Pancreas (tissue), 10 donors: ENCODE measurements around the gene CAMTA2. TPM values are rescaled to one million over a fixed set of nuclear protein-coding genes. Genes with fewer than 3 reads are reported as not detected.
A peak's percentile ranks its signal among the peaks of the same experiment; 100 is the strongest.

Experiments
- ATAC-seq, 4 donors: fragments of 200-7000 bp; cut with Tn5 transposase; one replicate each; pipeline versions ENCODE4 v1.8.0 to v1.9.1; 2020; ENCODE audit warnings: mild to moderate bottlenecking in 4 of 4, moderate library complexity in 4 of 4
- DNase-seq, 6 donors: peaks; one replicate each; pipeline ENCODE4 v3.0.0-alpha.2; 2020
- FAIRE-seq: peaks from 2 replicates; lab custom pipeline; 2012; peaks lifted over from hg19 to GRCh38; lab: Jason Lieb, UNC
- H3K27ac ChIP-seq, 4 donors: fragments of 200-600 bp; sonication (generic); 1 replicate in 3 of 4; 2 replicates in 1 of 4; pipeline versions ENCODE4 v1.5.0 to v1.8.0; 2020
- H3K27me3 ChIP-seq, 4 donors: fragments of 200-600 bp; one replicate each; pipeline ENCODE4 v1.8.0; 2021
- H3K36me3 ChIP-seq, 3 donors: fragments of 200-600 bp; sonication (generic) in 1 of 3; one replicate each; pipeline versions ENCODE4 v1.5.0 to v1.8.0; 2020 to 2021
- H3K4me1 ChIP-seq, 3 donors: fragments of 200-600 bp; one replicate each; pipeline ENCODE4 v1.8.0; 2021
- H3K4me3 ChIP-seq, 4 donors: fragments of 200-600 bp; sonication (generic) in 2 of 4; one replicate each; pipeline versions ENCODE4 v1.5.0 to v1.8.0; 2020 to 2021
- H3K9me3 ChIP-seq, 4 donors: fragments of 200-600 bp; one replicate each; pipeline ENCODE4 v1.8.0; 2021
- CTCF ChIP-seq, 4 donors: fragments of 200-600 bp; sonication (generic) in 3 of 4; IDR thresholded peaks; one replicate each; pipeline versions ENCODE4 v1.5.0 to v1.8.0; 2021; ENCODE audit warnings: antibody characterized with exemption in 4 of 4
- WGBS, 2 donors: extraction: QIAGEN DNeasy Blood & Tissue Kit; methylation state at CpG; one replicate each; pipeline ENCODE4 v1.1.7; 2013; 5-methylcytosine and 5-hydroxymethylcytosine counted together
- intact Hi-C, 3 donors: fragments of 100-400 bp; cut with DNase I; formaldehyde crosslinking; loops; one replicate each; pipeline versions ENCODE4 v1.11.1 to v1.14.2; 2022
- polyA plus RNA-seq, 2 donors: library from polyadenylated mRNA; stranded (reverse); fragments of 200-250 nt; gene quantifications; one replicate each; pipeline ENCODE4 v1.2.3, GENCODE V29; 2013
- total RNA-seq, 6 donors: library from RNA; stranded (reverse); fragmentation: NEBNext Ultra II Directional in 4 of 6; extraction: Animal tissue kit (Norgen Biotek cat#: 25700) in 4 of 6; gene quantifications; one replicate each; pipeline versions ENCODE4 v1.2.1 to v1.2.4, GENCODE V29; 2021 to 2023
- donor health status: healthy with polysubstance abuse.
- donor health status: DM: no; HTN: no; CAD: no; lungs with moderate emphysema.
- donor health status: DM: no; HTN: no; CAD: no.
- donor health status: control.
- donor health status: control.
- donor health status: Bipolar disorder and iron deficiency.
- donor health status: DM: yes; HTN: yes; CAD: no.
- donor health status: DM: no; HTN: no; CAD: no.
- donor health status: DM: no; HTN: no; CAD: no.
- donor health status: DM: yes; HTN: yes; CAD: no.

Gene CAMTA2
- total and polyA plus RNA-seq, 8 donors, result 13.6 to 86.3 (median 20.7) TPM

GRCh38 chr17:4960279-4960922 is 27.1 kb downstream of the CAMTA2 start:
- ATAC-seq (no peak), FAIRE-seq (no peak), DNase-seq (no peak)
- intact Hi-C loops, result no loop called here
- Histone ChIP-seq H3K36me3 (peaks cover 5 to 15% (median 6%) of the 10 kb centered on the region in 3 donors), H3K9me3 (no peaks in the 10 kb centered on the region), H3K27me3 (no peaks in the 10 kb centered on the region), H3K4me3 (no peak overlapping the region), H3K27ac (no peak overlapping the region), H3K4me1 (peaks cover 0 to under 1% (median 0%) of the 10 kb centered on the region in 3 donors)
- WGBS, 2 donors, result 87 to 92% methylated on average over 9 of the region's 9 CpGs
- no peak for TF ChIP-seq CTCF (IDR thresholded peaks at IDR 0.05)

- H3K27ac ChIP-seq, result no peak overlapping the region
- intact Hi-C loops, result no loop called here
- DNase-seq (no peak), FAIRE-seq (no peak), ATAC-seq (peak in 1 of 4 donors; percentile 11)
- no peaks in the 10 kb centered on the region for H3K4me1 ChIP-seq
- no peaks in the 10 kb centered on the region for H3K9me3 ChIP-seq
- no peak for TF ChIP-seq CTCF (IDR thresholded peaks at IDR 0.05)
- no peaks in the 10 kb centered on the region for H3K27me3 ChIP-seq
- WGBS, 2 donors, result 88 to 89% methylated on average over 18 of the region's 18 CpGs
- H3K4me3 ChIP-seq, result no peak overlapping the region
- peaks cover 5 to 15% (median 6%) of the 10 kb centered on the region in 3 donors for H3K36me3 ChIP-seq
Observed at GRCh38 chr17:4959261-4959965, 28.1 kb downstream of the CAMTA2 start.

- TF ChIP-seq CTCF (IDR thresholded peaks at IDR 0.05), result no peak
- no peaks in the 10 kb centered on the region for H3K4me1 ChIP-seq
- FAIRE-seq (no peak), ATAC-seq (no peak), DNase-seq (no peak)
- H3K27ac ChIP-seq, result no peak overlapping the region
- 47 to 53% methylated on average over 3 of the region's 3 CpGs for WGBS, 2 donors
- H3K4me3 ChIP-seq, result no peak overlapping the region
- no peaks in the 10 kb centered on the region for H3K27me3 ChIP-seq
- intact Hi-C loops, result no loop called here
- H3K9me3 ChIP-seq, result no peaks in the 10 kb centered on the region
- H3K36me3 ChIP-seq, result peaks cover 5 to 15% (median 6%) of the 10 kb centered on the region in 3 donors
Observed at GRCh38 chr17:4958102-4958501, 29.4 kb downstream of the CAMTA2 start.

- no peak overlapping the region for H3K27ac ChIP-seq
- no peaks in the 10 kb centered on the region for H3K4me1 ChIP-seq
- no peak overlapping the region for H3K4me3 ChIP-seq
- DNase-seq (peak in 3 of 6 donors; percentile 27 to 79 (median 67)), FAIRE-seq (no peak), ATAC-seq (peak in 2 of 4 donors; percentile 50 to 51)
- WGBS, 2 donors, result 66 to 76% methylated on average over 10 of the region's 10 CpGs
- H3K9me3 ChIP-seq, result no peaks in the 10 kb centered on the region
- peaks cover 5 to 15% (median 6%) of the 10 kb centered on the region in 3 donors for H3K36me3 ChIP-seq
- H3K27me3 ChIP-seq, result no peaks in the 10 kb centered on the region
- intact Hi-C loops, result no loop called here
- peak in 2 of 4 donors; percentile 12 to 18 for TF ChIP-seq CTCF (IDR thresholded peaks at IDR 0.05)
Observed at GRCh38 chr17:4956493-4957061, 30.9 kb downstream of the CAMTA2 start.
